Caco-2 (cell line): ENCODE measurements around the gene GAGE12D. TPM values are rescaled to one million over a fixed set of nuclear protein-coding genes. Genes with fewer than 3 reads are reported as not detected.
"Not testable (repeated sequence)": the region's sequence is repeated elsewhere in the genome, so short reads cannot be mapped to it uniquely, and the experiment has no call there.

Experiments used
- BruUV-seq: library from RNA; stranded (reverse); fragments of 400-500 nt; replicated peaks from 2 replicates; lab custom pipeline; 2021; lab: Mats Ljungman, UMichigan
- CTCF ChIA-PET: fragments of 300-600 bp; sonication (Branson Sonifier 250); formaldehyde crosslinking; loops from one replicate; lab custom pipeline; 2022; ENCODE audit warnings: antibody characterized with exemption; lab: Charles Lee
- POLR2A ChIA-PET: fragments of 300-600 bp; sonication (Branson Sonifier 250); formaldehyde crosslinking; loops from one replicate; lab custom pipeline; 2022; ENCODE audit warnings: antibody characterized with exemption; lab: Charles Lee
- DNase-seq, 2 experiments: peaks; one replicate each; pipeline versions ENCODE4 v3.0.0 to v3.0.0-alpha.2; 2020 to 2022
- H3K27me3 ChIP-seq: replicated peaks from 2 replicates; pipeline ENCODE4 v1.6.0; 2011; ENCODE audit warnings: low read length; ENCODE audit not compliant: control insufficient read depth, insufficient read depth
- H3K36me3 ChIP-seq: 2 replicates; pipeline ENCODE4 v1.5.1; 2011; ENCODE audit warnings: low read length; ENCODE audit not compliant: control insufficient read depth, insufficient read depth
- H3K4me1 ChIP-seq: fragments of 250-450 bp; sonication (Bioruptor Pico); 2 replicates; pipeline ENCODE4 v1.5.1; 2020; ENCODE audit warnings: mild to moderate bottlenecking
- H3K4me3 ChIP-seq: 2 replicates; pipeline ENCODE4 v1.5.1; 2011; ENCODE audit warnings: low read depth, mild to moderate bottlenecking, control low read depth, low read length
- H3K9me3 ChIP-seq: fragments of 250-450 bp; sonication (Bioruptor Pico); 2 replicates; pipeline ENCODE4 v1.5.1; 2020; ENCODE audit warnings: mild to moderate bottlenecking, moderate library complexity
- H3K27ac Mint-ChIP-seq: one replicate; pipeline ENCODE4 v1.8.0; 2022; ENCODE audit warnings: mixed read lengths; ENCODE audit not compliant: unreplicated experiment
- H3K27me3 Mint-ChIP-seq: one replicate; pipeline ENCODE4 v1.8.0; 2022; ENCODE audit warnings: mixed read lengths; ENCODE audit not compliant: insufficient read depth, unreplicated experiment
- H3K36me3 Mint-ChIP-seq: one replicate; pipeline ENCODE4 v1.8.0; 2022; ENCODE audit warnings: mild to moderate bottlenecking, mixed read lengths; ENCODE audit not compliant: insufficient read depth, unreplicated experiment
- H3K4me1 Mint-ChIP-seq: one replicate; pipeline ENCODE4 v1.8.0; 2022; ENCODE audit warnings: low read depth, mixed read lengths; ENCODE audit not compliant: unreplicated experiment
- H3K4me3 Mint-ChIP-seq: one replicate; pipeline ENCODE4 v1.8.0; 2022; ENCODE audit warnings: mild to moderate bottlenecking, moderate library complexity, mixed read lengths; ENCODE audit not compliant: unreplicated experiment
- H3K9me3 Mint-ChIP-seq: one replicate; pipeline ENCODE4 v1.8.0; 2022; ENCODE audit warnings: mixed read lengths; ENCODE audit not compliant: unreplicated experiment
- intact Hi-C: fragments of 100-400 bp; cut with micrococcal nuclease; formaldehyde crosslinking; loops from one replicate; pipeline ENCODE4 v1.10.0; 2022; ENCODE audit not compliant: unreplicated experiment
- total RNA-seq: library from RNA; stranded (reverse); gene quantifications from 2 replicates; pipeline ENCODE4 v1.2.3, GENCODE V29; 2022

GAGE12D gene
- total RNA-seq, 1 experiment from 2014 or later = not detected

GRCh38 chrX:49579649-49580048 is 38.1 kb downstream of the GAGE12D start, which contains the start of gene GAGE12H:
GAGE12H (plus strand) TSS chrX:49579949; CDS start chrX:49581104, 1,155 bp downstream.
- intact Hi-C loops, H3K27me3 Mint-ChIP-seq, BruUV-seq, POLR2A ChIA-PET, H3K27me3 ChIP-seq, H3K9me3 ChIP-seq, H3K4me3 ChIP-seq, H3K9me3 Mint-ChIP-seq, CTCF ChIA-PET, H3K4me1 Mint-ChIP-seq, DNase-seq, H3K4me3 Mint-ChIP-seq, H3K36me3 Mint-ChIP-seq, H3K36me3 ChIP-seq, H3K27ac Mint-ChIP-seq, H3K4me1 ChIP-seq: not testable (repeated sequence)

DNA sequence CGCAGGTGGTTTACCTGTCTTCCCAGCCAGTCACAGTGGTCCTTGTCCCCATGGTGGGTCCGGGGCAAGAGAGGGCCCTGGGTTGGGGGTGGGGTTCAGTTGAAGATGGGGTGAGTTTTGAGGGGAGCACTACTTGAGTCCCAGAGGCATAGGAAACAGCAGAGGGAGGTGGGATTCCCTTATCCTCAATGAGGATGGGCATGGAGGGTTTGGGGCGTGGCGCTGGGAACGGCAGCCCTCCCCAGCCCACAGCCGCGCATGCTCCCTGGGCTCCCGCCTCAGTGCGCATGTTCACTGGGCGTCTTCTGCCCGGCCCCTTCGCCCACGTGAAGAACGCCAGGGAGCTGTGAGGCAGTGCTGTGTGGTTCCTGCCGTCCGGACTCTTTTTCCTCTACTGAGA is 47.7 kb downstream of the GAGE12D start, which contains the start of gene GAGE2A:
TSS of gene GAGE2A (plus strand) at position 301 of the 400 bp plus-strand sequence. CDS start 1,155 bp downstream, outside the sequence.
- intact Hi-C loops, H3K4me3 Mint-ChIP-seq, CTCF ChIA-PET, H3K36me3 ChIP-seq, H3K36me3 Mint-ChIP-seq, H3K9me3 Mint-ChIP-seq, H3K27me3 Mint-ChIP-seq, H3K9me3 ChIP-seq, POLR2A ChIA-PET, H3K27ac Mint-ChIP-seq, H3K4me1 Mint-ChIP-seq, BruUV-seq, H3K4me3 ChIP-seq, DNase-seq, H3K27me3 ChIP-seq, H3K4me1 ChIP-seq: not testable (repeated sequence)

DNA sequence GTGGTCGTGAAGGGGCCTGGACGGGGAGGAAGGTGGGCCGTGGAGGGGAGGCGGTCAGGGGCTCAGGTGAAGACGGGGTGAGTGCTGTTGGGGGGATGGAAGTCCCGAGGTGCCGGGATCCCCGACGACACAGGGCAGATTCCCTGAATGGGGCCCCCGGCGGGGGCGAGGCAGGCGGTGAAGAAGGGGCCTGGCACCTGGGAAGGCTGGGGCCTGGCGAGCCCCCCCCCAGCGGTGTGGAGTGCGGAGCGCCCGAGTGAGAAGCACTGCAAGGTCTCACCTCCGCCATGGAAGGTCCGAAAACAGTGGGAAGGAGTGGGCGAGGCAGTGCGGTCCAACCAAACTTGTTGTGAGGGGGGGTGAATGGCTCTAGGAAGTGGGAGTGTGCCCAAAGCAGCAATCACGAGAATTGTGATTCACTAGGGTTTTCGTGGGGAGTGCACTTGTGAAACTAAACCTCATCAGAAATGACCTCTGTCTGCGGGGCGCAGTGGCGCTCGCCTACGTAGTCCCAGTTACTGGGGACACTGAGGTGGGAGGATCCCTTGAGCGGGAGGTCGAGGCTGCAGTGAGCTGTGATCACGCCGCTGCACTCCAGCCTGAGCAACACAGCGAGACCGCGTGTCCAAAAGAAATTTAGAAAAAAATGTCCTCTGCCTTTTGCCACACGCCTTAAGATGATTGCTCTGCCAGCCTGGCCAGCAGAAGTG is 48.4 kb downstream of the GAGE12D start:
- H3K36me3 Mint-ChIP-seq, H3K4me1 Mint-ChIP-seq, H3K36me3 ChIP-seq, POLR2A ChIA-PET, H3K9me3 ChIP-seq, H3K4me3 Mint-ChIP-seq, H3K4me1 ChIP-seq, CTCF ChIA-PET, H3K27ac Mint-ChIP-seq, H3K9me3 Mint-ChIP-seq, H3K27me3 Mint-ChIP-seq, intact Hi-C loops, BruUV-seq, H3K4me3 ChIP-seq, H3K27me3 ChIP-seq: not testable (repeated sequence)
- DNase-seq = peak; percentile 1 to 32

DNA sequence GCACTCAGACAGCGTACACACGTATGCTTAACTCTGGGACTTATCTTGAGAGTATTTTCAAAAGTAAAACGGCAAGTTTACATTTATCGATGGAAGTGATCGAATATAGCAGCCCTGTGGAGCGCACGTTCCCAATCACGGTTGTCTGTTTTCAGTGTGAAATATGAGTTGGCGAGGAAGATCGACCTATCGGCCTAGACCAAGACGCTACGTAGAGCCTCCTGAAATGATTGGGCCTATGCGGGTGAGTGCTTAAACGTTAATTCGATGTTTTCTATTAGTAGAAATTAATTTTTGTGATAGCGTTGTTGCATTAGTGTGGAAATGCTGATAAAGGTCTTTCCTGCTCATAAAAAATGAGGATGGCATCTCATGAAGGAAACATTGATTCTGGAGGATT is 49.0 kb downstream of the GAGE12D start:
- not testable (repeated sequence) for DNase-seq, H3K36me3 Mint-ChIP-seq

More for the DNA sequence above, 49.0 kb downstream of the GAGE12D start:
- H3K9me3 ChIP-seq, H3K4me3 ChIP-seq, H3K4me1 ChIP-seq, H3K27me3 ChIP-seq, H3K36me3 ChIP-seq, POLR2A ChIA-PET, H3K27me3 Mint-ChIP-seq, intact Hi-C loops, H3K9me3 Mint-ChIP-seq, H3K4me1 Mint-ChIP-seq, H3K4me3 Mint-ChIP-seq, H3K27ac Mint-ChIP-seq, CTCF ChIA-PET, BruUV-seq: not testable (repeated sequence)

Other genes with a start within 250 kb of the GAGE12D start
- gene GAGE10, start 238.1 kb upstream of the GAGE12D start, total RNA-seq = not detected in 2 replicates
- gene GAGE12J, start 219.7 kb upstream of the GAGE12D start, total RNA-seq = not detected in 2 replicates
- gene GAGE13, start 210.2 kb upstream of the GAGE12D start, total RNA-seq = not detected in 2 replicates
- gene GAGE12C, start 9.6 kb upstream of the GAGE12D start, total RNA-seq = not detected in 2 replicates
- gene GAGE12E, start 9.6 kb downstream of the GAGE12D start, total RNA-seq = not detected in 2 replicates
- not detected in 2 replicates for gene GAGE12F, start 19.1 kb downstream of the GAGE12D start, total RNA-seq
- not detected in 2 replicates for gene GAGE12G, start 28.7 kb downstream of the GAGE12D start, total RNA-seq
- not detected in 2 replicates for gene GAGE12H, start 38.2 kb downstream of the GAGE12D start, total RNA-seq
- not detected in 2 replicates for gene GAGE2A, start 47.8 kb downstream of the GAGE12D start, total RNA-seq
- not detected in 2 replicates for gene GAGE1, start 57.3 kb downstream of the GAGE12D start, total RNA-seq
- not detected in 2 replicates for gene PAGE1, start 154.3 kb downstream of the GAGE12D start, total RNA-seq